ENCODE results near the gene LGALS4.
"Not testable (repeated sequence)": the region's sequence is repeated elsewhere in the genome, so short reads cannot be mapped to it uniquely, and the experiment has no call there.

Gene LGALS4

GRCh38 chr19:38841787-38842438 is 29.2 kb upstream of the LGALS4 start:
- DNase-seq: peak; percentile 72 to 73

GRCh38 chr19:38841180-38841766 is 28.5 kb upstream of the LGALS4 start:
- DNase-seq: no peak

DNA sequence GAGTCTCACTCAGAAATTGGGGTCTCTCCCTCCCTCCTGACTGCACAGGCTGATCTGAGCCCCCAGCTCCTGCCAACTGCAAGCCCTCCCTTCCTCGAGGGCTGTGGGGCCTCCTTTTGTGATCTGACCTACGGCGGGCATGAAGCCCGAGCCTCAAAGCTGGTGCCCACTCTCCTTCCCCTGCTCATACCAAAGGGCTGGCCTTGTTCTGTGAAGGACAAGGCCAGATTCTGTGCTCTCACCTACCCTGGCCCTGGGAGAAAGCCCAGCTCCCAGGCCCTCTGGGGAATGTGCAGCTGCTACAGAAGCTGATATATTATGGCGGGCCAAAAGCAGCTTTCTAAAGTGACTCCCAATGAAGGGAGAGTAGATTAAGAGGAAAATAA is 27.8 kb upstream of the LGALS4 start:
- no peak for DNase-seq

GRCh38 chr19:38839816-38840582 is 27.3 kb upstream of the LGALS4 start:
- DNase-seq: no peak

GRCh38 chr19:38838986-38839761 is 26.4 kb upstream of the LGALS4 start:
- DNase-seq: no peak

- DNase-seq: no peak
Observed at GRCh38 chr19:38838208-38838985, 25.7 kb upstream of the LGALS4 start.

DNA sequence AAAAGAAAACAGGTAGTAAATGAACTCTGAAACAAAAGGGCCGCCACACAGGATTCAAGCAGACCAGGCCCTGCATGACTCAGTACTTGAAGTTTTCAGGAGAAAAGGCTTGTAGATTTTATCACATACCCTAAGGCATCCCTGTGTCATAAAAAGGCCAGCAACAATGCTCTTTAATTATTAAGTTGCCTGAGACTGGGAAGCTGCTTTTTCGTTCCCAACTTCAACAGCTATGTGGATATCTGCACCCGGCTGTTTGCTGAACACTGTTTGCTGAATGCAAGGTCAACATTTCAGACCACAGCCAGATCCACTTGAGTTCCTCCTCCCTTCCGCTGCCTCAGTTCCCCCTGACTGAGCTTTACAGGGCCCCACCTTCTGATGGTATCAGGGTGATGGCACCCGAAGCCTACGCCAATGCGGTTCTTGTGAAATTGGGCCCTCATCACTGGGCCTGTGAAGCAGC is 24.9 kb upstream of the LGALS4 start:
- DNase-seq: no peak

DNA sequence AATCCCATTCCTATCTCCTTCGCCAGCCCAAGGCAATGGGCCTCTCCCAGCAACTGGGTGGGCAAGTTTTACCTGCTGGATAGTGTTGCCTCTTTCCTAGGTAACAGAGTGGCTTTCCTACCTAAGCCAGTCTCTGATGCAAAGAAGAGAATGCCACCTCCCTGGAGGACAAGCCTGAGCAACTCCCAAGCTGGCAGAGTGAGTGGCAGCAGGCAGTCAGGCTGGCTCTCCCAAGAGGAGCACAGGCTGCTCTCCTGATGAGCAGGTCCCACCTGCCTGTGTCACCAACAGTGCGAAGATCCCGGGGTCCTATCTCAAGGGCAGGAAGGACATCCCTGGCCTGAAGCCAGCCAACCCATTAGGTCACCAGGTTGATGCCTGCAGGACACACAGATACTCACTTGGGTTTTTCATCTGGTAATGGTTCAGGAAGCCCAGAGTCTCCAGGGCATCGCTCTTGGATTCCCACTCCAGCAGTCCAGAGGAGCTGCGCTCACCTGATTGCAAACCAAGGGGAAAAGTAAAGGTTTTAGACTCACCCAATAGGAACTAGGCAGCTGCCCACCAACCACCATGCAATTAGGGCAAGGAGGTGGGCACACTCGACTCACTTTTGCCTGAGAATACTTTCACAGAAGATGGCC is 24.4 kb upstream of the LGALS4 start:
- no peak for DNase-seq

DNA sequence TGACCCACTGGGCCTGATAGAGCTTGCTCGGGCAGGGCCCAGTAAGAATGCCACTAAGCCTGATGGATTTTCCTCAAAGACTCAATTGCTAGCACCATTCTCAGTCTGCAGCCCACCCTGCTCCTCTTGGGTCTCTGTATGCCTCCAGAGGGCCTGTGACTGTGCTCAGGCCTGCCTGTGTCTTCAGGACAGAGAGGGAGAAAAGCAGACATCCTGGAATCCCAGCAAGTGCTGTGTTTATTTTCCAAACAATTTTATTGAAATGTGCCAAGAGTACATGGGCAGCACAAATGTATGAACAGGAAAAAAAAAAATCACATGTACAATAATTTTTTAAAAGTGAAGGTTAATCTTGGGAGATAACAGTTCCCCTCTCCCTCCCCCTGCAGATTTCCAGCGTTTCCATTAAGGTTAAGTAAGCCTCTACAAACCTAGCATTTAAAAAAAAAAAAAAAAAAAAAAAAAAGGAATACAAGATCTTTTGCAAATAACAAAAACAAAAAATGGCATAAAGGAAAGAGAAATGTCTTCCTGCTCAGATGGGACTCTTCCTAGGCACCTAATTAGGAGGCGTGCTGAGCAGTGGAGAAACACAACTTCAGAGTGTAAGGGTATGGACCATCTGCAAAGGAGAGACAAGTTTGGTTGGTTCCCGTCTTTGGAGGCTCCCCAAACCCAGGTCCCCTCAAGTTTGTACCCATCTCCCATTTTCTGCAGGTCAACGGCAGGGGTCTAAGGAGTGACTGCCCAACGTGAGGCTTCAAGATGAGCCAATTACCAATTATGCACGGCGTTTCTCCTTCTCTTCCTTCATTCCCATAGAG is 23.6 kb upstream of the LGALS4 start:
- no peak for DNase-seq

DNA sequence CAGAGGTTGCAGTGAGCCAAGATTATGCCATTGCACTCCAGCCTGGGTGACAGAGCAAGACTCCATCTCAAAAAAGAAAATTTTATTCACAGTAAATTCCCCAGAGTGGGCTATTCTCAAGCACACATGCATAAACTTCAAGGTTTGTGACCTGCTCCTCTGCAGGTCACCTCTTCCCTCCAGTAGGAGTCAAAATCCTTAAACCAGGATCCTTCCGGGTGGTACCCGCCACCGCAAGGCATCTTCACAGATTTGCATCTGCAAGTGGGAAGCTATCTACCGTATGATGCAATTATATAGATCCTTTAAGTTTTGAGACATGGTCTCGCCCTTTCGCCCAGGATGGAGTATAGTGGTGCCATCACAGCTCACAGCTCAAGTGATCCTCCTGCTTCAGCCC is 21.8 kb upstream of the LGALS4 start:
- no peak for DNase-seq

GRCh38 chr19:38834104-38834490 is 21.4 kb upstream of the LGALS4 start:
- DNase-seq: no peak

DNA sequence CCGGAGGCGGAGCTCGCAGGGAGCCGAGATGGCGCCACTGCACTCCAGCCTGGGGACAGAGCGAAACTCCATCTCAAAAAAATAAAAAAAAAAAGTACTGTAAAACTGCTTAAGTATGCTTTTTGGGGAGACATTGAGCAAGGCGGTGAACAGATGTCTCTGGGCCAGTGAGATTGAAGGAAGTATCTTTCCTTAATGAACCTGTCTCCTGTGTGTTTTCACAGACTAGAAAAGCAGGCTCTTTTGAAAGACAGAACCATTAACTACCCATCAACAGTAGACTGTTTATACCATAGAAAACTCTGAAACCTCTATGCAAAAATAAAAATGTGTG is 20.3 kb upstream of the LGALS4 start:
- no peak for DNase-seq

GRCh38 chr19:38831142-38831605 is 18.4 kb upstream of the LGALS4 start:
- peak in 1 of 2 donors; percentile 38 for DNase-seq

GRCh38 chr19:38830039-38830733 is 17.4 kb upstream of the LGALS4 start:
- DNase-seq: no peak

GRCh38 chr19:38829203-38829602 is 16.5 kb upstream of the LGALS4 start:
- DNase-seq: peak in 1 of 2 donors; percentile 40

GRCh38 chr19:38826856-38827551 is 14.3 kb upstream of the LGALS4 start:
- DNase-seq: no peak

DNA sequence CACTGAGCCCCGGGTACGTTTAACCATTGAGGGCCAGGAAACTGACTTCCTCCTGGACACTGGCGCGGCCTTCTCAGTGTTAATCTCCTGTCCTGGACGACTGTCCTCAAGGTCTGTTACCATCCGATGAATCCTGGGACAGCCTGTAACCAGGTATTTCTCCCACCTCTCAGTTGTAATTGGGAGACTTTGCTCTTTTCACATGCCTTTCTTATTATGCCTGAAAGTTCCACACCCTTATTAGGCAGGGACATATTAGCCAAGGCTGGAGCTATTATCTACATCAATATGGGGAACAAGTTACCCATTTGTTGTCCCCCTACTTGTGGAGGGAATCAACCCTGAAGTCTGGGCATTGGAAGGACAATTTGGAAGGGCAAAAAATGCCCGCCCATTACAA is 13.2 kb upstream of the LGALS4 start:
- not testable (repeated sequence) for DNase-seq

GRCh38 chr19:38821230-38821825 is 8.6 kb upstream of the LGALS4 start:
- DNase-seq: not testable (repeated sequence)

DNA sequence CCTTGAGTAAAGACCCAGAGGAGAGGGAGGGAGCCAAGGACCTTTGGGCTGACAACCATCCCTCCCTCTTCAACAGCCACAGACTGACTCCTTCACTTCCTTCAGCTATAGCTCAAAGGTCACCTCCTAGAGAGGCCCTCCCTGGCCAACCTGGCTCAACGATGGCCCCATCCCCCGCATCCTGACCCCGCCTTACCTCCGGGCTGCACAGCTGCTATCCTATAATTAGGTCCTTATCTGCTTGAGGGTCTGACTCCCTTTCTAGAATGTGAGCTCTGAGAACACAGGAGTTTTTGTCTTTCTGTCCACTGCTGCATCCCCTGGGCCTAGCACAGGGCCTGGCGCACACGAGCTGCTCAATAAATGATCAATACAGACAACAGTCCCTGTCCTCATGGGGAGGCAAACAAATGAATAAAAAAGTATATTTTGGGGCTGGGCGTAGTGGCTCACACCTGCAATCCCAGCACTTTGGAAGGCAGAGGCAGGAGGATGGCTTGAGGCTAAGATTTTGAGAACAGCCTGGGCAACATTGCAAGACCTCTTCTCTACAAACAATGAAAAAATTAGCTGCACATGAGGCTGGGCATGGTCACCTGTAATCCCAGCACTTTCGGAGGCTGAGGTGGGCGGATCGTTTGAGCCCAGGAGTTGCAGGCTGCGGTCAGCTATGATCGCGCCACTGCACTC is 6.6 kb upstream of the LGALS4 start:
- DNase-seq: no peak

All from CD4-positive, alpha-beta T cell treated with Interleukin-4 for 1 hour (primary cell).